Measurements from ENCODE around the gene BABAM2. TPM values are rescaled to one million over a fixed set of nuclear protein-coding genes. Genes with fewer than 3 reads are reported as not detected.
"Not testable (repeated sequence)": the region's sequence is repeated elsewhere in the genome, so short reads cannot be mapped to it uniquely, and the experiment has no call there.

The BABAM2 gene
- total RNA-seq, 1 experiment from 2014 or later = 37.2 TPM

DNA sequence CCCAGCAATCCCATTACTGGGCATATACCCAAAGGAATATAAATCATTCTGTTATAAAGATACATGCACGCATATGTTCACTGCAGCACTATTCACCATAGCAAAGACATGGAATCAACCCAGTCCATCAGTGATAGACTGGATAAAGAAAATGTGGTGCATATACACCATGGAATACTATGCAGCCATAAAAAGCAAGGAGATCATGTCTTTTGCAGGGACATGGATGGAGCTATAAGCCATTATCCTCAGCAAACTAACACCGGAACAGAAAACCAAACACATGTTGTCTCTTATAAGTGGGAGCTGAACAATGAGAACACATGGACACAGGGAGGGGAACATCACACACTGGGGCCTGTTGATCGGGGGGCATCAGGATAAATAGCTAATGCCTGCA lies 441.3 kb downstream of the BABAM2 start:
- not testable (repeated sequence) for DNase-seq (ENCODE audit: low read depth)

DNA sequence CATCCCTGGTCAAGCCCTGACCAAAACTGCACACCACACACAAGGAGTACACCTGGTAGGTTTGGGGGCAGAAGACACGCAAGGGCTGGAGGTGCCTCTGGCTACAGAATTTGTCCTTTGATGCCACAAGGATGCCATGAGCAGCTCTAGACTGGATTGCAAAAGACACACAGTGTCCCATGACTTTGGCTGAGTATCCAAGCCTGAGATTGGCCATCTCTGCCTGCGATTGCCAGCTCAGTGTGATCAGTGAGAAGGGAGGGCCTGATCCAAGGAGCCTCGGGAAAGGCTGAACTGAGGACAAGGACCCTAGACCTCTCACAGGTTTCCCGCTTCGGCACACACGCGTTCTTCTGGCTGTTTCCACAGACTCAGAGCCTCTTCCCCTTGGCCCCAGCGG lies 442.2 kb downstream of the BABAM2 start:
- DNase-seq (ENCODE audit: low read depth) = no peak

DNA sequence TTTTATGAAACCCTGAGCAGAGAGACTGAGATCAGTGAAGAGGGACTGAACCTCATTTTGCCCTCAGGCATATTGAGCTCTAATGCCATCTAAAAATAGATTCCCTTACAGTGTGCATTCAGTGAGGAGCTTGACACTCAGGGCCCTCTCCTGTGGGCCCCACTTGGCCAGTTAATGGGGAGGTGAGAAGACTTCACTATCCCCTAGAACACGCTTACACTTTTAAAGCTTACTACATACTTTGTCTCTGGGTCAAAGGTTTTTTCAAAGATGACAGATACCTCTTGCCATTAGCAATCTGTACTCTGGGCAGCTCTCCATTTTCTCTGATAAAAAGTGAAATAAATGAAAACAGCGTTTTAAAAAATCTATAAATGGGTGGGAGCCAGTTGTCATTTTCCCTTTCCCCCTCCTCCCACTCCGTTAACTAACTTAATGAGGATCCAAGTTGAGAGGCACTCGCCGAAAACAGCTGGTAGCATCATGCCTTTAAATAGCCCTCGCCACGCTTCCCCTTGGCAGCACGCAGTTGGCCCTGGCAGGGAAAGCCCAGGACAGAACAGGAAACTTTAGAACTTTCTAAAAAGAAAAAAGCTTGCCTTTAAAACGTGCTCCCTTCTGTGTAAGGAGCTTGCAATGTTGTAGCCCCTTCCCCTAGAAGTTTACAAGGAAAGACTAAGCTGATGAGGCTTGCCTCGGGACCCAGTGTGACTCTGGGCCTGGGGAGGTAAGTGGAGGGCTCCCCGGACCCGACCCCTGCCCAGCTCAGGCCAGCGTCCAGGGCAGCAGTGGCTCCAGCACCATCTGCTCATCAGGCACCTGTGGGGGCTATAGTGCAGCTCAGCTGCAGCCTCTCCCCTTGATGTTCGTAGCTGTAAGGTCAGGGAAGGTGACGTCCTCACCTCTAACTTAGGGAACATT lies 443.3 kb downstream of the BABAM2 start:
- no peak for DNase-seq (ENCODE audit: low read depth)

DNA sequence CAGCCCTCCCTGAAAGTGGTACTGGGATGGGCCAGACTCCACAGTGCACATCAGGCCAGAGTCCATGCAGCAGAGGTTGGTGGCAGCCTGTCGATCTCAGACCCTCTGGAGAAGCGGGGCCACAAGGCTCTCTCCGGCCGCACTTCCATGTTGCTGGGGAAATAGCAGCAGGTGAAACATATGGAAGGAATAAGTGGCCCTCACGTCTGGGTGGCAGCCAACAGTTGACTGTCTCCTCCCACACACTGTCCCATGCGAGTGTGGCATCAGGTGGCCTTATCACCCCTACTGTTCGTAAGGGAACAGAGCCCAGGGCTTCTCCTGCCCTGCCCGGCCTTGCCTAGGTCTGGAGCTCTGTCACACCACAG lies 444.0 kb downstream of the BABAM2 start:
- no peak for DNase-seq (ENCODE audit: low read depth)

DNA sequence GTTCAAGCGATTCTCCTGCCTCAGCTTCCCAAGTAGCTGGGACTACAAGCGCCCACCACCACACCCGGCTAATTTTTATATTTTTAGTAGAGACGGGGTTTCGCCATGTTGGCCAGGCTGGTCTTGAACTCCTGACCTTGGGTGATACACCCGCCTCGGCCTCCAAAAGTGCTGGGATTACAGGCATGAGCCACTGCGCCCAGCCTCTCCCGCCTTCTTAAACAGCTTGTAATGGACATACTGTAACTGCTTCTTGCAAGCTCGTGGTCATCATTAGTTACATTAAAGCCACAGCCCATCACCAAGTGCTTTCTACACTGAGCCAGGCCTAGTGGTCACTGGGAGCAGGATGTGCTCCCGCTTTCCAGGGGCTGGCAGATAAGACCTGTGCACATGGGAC lies 444.7 kb downstream of the BABAM2 start:
- DNase-seq (ENCODE audit: low read depth) = not testable (repeated sequence)

DNA sequence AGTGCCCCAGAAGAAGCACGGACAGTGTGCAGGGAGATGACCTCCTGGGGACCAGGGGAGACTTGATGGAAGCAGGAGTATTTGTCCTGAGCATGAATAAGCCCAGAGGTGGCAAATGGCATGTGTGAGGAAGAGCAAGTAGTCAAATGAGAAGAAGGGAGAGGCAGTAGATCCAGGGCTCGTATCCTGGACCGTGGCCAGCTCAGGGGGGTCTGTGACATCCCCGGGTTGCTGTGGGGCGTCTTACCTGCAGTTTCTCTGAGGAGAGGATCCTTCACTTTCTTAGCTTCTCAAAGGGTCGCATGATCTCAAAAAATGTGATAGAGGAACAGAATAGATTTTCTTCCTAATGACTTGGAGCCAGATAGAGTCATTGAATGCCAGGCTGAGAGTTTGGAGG lies 445.1 kb downstream of the BABAM2 start:
- DNase-seq (ENCODE audit: low read depth) = no peak

DNA sequence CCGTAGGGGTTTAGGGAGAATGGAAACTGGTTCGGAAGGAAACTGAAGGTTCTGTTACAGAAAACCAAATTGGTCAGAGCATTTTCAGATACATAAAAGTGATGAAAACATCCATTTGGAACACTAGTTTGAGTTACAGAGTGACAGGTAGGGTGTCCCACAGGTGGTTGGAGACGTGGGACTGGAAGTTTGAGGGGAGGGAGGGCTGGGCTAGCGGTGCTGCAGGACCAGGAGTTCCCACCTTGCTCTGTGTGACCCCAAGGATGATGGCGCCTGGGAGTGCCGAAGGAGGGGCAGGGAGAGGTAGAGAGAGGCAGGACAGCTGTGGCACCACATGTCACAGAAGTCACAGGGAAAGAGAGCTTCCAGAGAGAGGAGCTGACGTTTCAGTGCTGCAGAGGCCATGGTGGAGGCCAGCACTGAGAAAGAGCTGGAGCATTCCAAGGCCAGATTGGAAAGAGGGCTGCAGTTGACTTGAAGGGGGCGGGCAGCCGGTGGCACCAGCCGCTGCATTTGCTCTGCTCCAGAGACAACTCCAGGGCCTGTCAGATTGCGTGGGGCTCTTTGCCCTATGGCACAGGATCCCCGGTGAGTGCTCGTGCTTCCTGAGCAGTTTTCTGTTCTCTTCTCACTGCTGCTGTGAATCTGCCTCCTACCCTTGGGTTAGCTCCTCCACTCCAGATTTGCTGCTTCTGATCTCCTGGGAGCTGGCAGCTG lies 445.9 kb downstream of the BABAM2 start:
- no peak for DNase-seq (ENCODE audit: low read depth)

DNA sequence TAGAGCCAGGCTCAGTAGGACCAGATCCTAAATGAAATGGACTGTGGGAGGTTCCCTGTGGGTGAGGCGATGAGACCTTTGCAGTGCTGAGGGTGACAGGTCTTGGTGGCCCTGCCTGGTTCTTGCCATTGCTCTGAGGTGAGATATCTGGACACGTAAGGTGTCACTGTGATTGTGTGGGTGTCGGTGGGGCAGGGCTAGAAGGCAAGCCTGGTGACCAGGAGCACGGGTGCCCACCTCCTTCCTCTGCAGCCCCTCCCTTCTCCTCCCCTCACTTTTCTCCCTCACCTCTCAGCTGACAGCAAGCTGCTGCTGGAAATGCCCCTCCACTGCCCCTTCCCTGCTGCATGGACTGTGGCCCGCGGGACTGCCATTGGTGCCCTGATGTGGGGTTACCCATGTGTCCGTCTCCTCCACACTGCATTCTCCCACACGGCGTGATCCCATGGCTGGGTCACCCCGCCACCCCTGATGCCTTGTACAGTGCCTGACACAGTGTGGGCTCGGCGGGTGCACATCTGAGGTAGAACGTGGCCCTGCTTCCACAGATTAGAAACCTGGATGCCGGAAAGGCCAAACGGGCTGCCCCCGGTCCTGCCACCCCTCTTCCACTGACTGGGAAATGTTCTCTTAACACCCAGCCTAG lies 446.6 kb downstream of the BABAM2 start:
- DNase-seq (ENCODE audit: low read depth) = no peak

DNA sequence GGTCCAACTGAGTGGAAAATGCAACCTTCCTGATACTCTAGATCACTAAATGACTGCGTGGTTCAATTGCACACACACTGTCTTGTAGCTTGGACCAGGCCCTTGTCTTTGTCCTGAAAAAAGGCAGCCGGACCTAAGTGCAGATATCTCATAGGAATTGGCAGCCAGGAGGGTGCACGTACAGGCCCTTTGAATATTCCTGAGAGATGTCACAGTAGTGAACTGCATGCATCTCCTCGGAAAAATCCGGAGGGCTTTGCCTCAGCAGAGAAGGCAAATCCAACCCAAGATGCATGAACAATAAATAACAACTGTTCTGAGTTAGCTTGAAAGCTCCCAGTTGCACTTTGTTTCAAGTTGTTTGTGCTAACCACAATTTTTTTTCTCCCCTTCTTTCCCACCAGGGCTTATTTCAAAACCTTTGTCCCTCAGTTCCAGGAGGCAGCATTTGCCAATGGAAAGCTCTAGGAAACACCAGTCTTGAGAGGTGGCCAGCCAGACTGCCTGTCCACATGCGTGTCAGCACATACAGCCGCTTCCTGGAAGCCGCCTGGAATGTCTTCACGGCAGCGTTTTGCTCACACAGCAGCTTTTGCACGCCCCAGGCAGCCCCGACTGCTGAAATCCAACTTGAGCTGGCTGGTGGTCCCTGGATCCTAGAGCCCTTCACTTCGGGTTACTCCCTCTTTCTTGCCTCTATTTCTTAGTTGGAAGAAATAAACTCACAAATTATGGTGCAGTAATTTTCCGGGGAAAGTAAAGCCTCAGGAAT lies 447.7 kb downstream of the BABAM2 start:
- DNase-seq (ENCODE audit: low read depth) = peak; percentile 78

DNA sequence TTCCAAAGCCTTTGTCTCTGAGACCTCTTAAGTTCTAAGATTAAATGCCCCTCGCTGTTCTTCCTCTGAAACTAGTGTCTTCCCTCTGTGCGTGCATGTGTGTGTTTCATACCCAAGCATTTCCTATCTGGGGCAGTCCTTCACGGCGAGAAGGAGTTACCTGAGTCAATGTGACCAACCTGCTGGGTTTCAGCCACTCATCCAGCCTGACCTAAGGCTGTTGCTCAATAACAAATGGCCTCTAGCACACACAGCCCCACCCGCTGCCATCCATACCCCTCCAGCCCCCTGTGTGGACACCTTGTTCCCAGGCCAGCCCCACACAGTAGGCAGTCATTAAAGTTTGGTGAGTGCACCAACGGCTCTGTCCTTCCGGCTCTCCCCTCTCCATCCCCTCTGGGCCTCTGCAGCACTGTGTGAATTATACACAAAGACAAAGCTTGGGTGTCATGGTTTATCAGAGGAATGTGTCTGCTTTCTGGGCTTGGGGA lies 448.3 kb downstream of the BABAM2 start:
- no peak for DNase-seq (ENCODE audit: low read depth)

DNA sequence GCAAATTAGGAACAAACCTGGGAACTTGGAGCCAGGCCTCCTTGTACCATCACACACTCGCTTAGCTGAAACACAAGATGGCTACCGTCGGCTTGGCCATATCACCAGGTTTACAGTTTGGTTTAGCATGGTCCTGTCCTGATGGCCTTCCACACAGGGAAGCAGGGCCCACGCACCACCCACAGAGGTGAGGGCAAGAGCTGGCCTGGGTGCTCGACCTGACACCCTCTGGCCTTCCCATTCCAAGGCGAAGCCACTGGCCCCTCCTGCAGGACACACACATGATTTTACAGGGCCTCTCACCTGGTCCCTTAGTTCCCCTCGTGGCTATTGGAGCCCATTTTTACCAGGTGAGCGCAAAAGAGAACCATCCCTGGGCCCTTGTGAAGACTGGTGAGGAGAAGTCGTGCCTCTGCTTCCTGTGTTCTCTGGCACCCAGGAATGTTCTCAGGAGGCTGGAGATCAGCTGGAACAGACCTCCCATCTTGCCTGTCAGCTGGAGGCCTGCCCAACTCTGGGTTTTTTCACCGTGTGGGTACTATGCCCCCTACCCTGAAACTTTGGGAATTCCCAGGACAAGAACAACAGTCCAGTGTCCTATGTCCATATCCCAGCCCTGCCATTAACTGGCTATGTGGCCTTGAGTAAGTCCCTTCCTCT lies 449.1 kb downstream of the BABAM2 start:
- DNase-seq (ENCODE audit: low read depth) = no peak

DNA sequence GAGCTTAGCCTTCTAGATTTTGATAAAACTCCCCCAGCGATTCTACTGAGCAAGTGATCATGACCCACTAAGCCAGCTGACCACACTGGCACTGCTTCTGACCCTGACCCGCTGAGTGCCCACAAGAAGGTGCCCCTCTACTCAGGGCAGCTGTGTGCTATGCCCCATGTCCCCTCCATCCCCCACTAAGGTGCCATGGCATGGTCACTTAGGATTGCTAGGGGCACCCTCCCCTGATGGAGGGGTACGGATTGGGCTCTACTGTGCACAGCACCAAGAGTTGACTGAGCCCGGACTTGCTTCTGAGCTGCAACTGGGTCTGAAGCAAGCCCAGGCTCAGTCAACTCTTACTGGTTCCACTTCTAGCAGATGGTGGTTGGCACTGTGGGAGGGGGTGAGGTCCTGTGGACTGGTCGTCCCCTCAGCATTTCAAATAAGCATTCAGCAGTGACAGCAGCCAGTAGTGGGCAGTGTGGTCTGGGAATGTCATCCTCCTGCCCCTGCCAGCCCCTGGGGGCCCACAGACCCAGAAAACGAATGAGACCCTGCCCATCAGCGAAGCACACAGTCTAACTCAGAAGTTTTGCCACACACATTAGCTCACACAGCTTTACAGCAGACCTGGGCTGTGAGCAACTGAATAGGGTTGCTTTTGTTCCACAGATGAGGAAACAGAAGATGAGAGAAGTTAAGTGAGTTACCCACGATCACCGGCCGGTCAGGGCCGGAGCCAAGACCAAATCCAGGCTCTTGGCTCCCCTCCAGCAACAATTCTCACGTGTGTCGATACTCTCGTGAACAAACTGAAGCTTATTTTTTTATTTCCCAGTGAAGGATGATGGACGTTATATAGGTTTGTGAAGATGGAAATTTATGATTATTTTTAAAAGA lies 450.0 kb downstream of the BABAM2 start:
- DNase-seq (ENCODE audit: low read depth) = no peak

DNA sequence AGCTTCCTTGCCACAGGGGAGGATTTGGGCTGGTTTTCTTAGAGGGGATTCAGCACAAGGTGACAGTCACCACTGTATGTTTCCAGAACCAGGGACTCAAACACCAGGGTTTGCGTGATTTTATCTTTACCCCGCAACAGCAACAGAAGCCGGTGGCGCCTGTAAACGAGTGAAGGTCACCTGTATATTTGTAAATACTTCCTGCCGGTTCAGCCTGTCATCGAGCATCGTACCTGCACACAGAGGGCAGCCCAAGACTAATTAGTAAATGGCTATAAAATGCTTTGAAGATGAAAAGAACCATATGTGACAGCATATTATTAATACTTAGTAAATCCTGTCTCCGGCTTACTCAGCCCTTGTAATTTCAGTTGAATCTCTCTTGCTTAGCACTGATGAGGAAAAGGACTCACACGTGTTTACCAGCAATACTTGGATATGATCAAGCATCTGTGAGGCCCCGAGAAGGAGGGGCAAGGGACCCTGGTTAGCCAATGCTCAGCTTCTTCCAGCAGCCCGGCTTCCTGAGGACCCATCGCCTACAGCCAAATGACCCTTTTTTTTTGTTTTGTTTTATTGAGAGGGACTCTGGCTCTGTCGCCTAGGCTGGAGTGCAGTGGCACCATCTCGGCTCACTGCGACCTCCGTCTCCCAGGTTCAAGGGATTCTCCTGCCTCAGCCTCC lies 450.8 kb downstream of the BABAM2 start:
- DNase-seq (ENCODE audit: low read depth) = no peak

DNA sequence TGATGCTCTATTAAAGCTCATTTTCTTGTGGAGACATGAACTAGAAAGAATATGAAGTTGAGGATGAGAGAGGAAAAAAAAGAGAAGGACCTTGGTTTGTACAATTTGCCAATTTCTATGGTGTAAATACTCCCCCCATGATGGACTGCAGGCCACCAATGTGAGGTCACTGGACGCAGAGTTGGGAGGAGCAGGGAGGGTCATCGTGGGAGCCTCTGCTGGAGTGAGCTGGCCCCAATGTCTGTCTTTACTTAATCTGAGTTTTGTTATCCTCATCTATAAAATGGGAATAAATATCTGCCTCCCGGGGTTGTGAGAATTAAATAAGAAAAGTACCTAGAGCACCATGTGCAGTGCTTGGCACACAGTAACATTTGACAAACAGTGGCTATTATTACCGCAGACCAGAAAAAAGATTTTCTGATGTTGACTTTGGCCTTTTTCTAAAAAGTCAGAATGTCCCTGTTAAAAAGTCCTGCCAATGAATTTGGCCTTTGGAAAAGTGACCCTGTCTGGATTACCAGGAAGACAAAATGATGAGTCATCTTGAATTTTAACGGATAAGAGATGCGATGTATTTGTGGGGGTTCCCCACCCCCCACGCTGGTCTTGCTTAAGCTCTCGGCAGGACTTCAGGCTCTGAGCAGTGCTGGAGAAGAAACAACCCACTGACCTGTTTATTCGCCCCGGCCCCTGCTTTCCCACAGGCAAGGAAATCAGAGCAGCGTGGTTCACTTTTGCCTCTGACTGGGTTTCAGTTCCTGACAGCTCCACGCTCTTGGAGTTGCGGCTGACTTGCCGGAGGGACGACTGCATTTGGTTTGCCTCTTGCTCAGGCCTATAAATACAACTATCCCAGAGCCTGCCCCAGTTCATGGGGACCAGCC lies 451.8 kb downstream of the BABAM2 start:
- peak; percentile 75 for DNase-seq (ENCODE audit: low read depth)

DNA sequence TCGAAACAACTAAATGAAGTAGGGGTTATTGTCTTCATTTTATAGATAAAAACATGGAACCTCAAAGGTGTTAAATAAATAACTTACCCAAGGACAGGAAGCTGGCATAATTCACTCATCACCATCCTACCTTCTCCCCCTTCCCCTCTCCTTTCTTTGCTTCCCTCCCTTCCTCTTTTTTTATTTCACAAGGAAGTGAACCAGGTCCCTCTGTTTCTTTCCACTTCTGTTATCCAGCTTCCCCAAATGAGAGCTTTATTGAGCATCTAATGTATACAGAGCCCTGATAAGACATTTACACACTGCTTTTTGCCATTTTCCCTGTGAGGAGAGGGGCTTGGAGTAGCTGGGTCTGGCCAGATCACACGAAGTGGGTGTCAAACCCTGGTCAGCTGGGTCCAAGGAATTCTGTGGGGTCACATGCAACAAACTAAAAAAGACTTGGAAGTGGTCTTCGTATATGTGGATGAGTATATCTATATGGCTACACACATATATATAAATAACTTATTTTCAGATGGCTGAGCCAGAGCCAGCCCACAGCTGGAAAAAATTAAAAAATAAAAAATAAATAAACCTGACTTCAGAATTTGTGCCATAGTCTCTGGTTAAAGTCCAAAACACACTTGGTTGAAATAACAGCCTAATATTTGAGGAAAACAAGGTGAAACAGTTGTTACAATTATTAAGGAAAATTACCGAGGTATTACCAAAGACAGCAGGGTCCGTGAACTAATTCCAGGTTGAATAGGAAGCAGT lies 452.8 kb downstream of the BABAM2 start:
- no peak for DNase-seq (ENCODE audit: low read depth)

DNA sequence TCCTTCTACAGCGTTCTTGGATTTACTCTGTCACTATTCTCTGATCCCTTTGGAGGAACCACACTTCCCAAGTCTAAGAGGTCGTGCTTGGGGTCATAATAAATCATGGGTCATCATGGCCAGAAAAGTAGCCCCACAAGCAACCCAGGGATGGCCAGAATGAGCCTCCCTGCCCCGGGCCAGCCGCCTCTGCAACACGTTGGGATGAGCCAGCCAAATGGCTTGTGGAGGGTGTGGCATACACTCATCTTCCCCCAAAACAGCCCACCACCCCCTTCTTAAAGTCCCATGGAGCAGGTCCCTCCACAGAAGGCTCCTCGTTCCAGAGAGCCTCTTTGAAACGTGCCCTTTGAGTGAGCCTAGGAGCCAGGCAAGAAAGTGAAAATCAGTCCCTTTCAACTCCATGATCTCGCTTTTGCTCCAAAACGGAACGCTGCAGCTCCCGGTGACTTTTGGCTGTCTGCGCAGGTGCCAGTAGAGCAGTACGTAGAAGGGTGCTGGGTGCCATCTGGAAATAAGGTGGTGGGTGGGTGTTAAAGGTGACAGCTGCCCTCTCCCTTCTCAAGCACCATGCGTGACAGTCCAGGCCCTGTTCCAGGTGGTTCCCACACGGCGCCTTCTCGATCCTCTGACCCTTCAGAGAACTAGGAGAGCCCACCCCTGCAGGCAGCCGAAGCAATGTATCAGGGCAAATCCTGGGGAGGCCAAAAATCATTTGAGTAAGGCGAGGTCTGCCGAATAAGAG lies 453.6 kb downstream of the BABAM2 start:
- no peak for DNase-seq (ENCODE audit: low read depth)
